Measurements from ENCODE around the gene KCNF1. TPM values are rescaled to one million over a fixed set of nuclear protein-coding genes. Genes with fewer than 3 reads are reported as not detected.

Gene KCNF1
- total and polyA plus RNA-seq, 2 donors from 2014 or later: 0.63 to 0.67 TPM

GRCh38 chr2:10906926-10907625, 4.7 kb upstream of the KCNF1 start:
- FAIRE-seq (no peak), DNase-seq (no peak)
- TF ChIP-seq CTCF (IDR thresholded peaks at IDR 0.05; ENCODE audit: borderline replicate concordance, extremely low read depth, insufficient read depth): no peak
- peaks cover 0 to 2% (median 0%) of the 10 kb centered on the region in 3 donors for H3K4me1 ChIP-seq (ENCODE audit: control insufficient read depth in 2 of 3, insufficient read depth in 2 of 3, low read depth in 1 of 3, low read length in 3 of 3)
- intact Hi-C loops (cut with DNase I): no loop called here
- H3K4me3 ChIP-seq (ENCODE audit: low read length in 3 of 3): no peak overlapping the region
- no peak overlapping the region for H3K27ac ChIP-seq (ENCODE audit: low read depth in 2 of 2, low read length in 2 of 2)
- no peak overlapping the region for H3K9ac ChIP-seq (ENCODE audit: low read length in 3 of 3)
- peaks cover 5% of the 10 kb centered on the region for H3K27me3 ChIP-seq (ENCODE audit: control insufficient read depth, insufficient read depth, low read length)
- no peaks in the 10 kb centered on the region for H3K9me3 ChIP-seq (ENCODE audit: control insufficient read depth in 2 of 3, insufficient read depth in 1 of 3, low read length in 3 of 3)
- H3K36me3 ChIP-seq (ENCODE audit: control insufficient read depth in 2 of 3, insufficient read depth in 3 of 3, low read length in 3 of 3): no peaks in the 10 kb centered on the region

GRCh38 chr2:10908195-10908594, 3.5 kb upstream of the KCNF1 start:
- intact Hi-C loops (cut with DNase I): no loop called here
- no peaks in the 10 kb centered on the region for H3K9me3 ChIP-seq (ENCODE audit: control insufficient read depth in 2 of 3, insufficient read depth in 1 of 3, low read length in 3 of 3)
- no peak overlapping the region for H3K4me3 ChIP-seq (ENCODE audit: low read length in 3 of 3)
- FAIRE-seq (no peak), DNase-seq (no peak)
- peaks cover 0 to 2% (median 0%) of the 10 kb centered on the region in 3 donors for H3K4me1 ChIP-seq (ENCODE audit: control insufficient read depth in 2 of 3, insufficient read depth in 2 of 3, low read depth in 1 of 3, low read length in 3 of 3)
- no peak overlapping the region for H3K27ac ChIP-seq (ENCODE audit: low read depth in 2 of 2, low read length in 2 of 2)
- H3K27me3 ChIP-seq (ENCODE audit: control insufficient read depth, insufficient read depth, low read length): peaks cover 8% of the 10 kb centered on the region
- TF ChIP-seq CTCF (IDR thresholded peaks at IDR 0.05; ENCODE audit: borderline replicate concordance, extremely low read depth, insufficient read depth): no peak
- no peak overlapping the region for H3K9ac ChIP-seq (ENCODE audit: low read length in 3 of 3)
- H3K36me3 ChIP-seq (ENCODE audit: control insufficient read depth in 2 of 3, insufficient read depth in 3 of 3, low read length in 3 of 3): no peaks in the 10 kb centered on the region

- H3K9me3 ChIP-seq (ENCODE audit: control insufficient read depth in 2 of 3, insufficient read depth in 1 of 3, low read length in 3 of 3): no peaks in the 10 kb centered on the region
- peaks cover 8% of the 10 kb centered on the region for H3K27me3 ChIP-seq (ENCODE audit: control insufficient read depth, insufficient read depth, low read length)
- DNase-seq: peak in 3 of 5 donors; percentile 30 to 62 (median 55)
- H3K4me1 ChIP-seq (ENCODE audit: control insufficient read depth in 2 of 3, insufficient read depth in 2 of 3, low read depth in 1 of 3, low read length in 3 of 3): peaks cover 0 to 2% (median 0%) of the 10 kb centered on the region in 3 donors
- intact Hi-C loops (cut with DNase I): no loop called here
- no peak overlapping the region for H3K27ac ChIP-seq (ENCODE audit: low read depth in 2 of 2, low read length in 2 of 2)
- no peak overlapping the region for H3K4me3 ChIP-seq (ENCODE audit: low read length in 3 of 3)
- no peak for FAIRE-seq
- no peak for TF ChIP-seq CTCF (IDR thresholded peaks at IDR 0.05; ENCODE audit: borderline replicate concordance, extremely low read depth, insufficient read depth)
- H3K9ac ChIP-seq (ENCODE audit: low read length in 3 of 3): no peak overlapping the region
- H3K36me3 ChIP-seq (ENCODE audit: control insufficient read depth in 2 of 3, insufficient read depth in 3 of 3, low read length in 3 of 3): no peaks in the 10 kb centered on the region
Observed at GRCh38 chr2:10909050-10909995, 2.4 kb upstream of the KCNF1 start.

Data from kidney (tissue), 14 donors.